Liver (tissue), 9 donors: Measurements from ENCODE around the gene NOD1. TPM values are rescaled to one million over a fixed set of nuclear protein-coding genes. Genes with fewer than 3 reads are reported as not detected.

ENCODE experiments used
- DNase-seq: peaks from one replicate; pipeline ENCODE4 v3.0.0-alpha.2; 2017; ENCODE audit warnings: low spot score
- H3K27ac ChIP-seq, 2 donors: one replicate each; pipeline ENCODE4 v1.7.0; 2013; ENCODE audit warnings: inconsistent platforms in 2 of 2, low read length in 2 of 2, control low read depth in 1 of 2, low read depth in 1 of 2, mild to moderate bottlenecking in 1 of 2
- H3K27me3 ChIP-seq, 4 donors: one replicate each; pipeline versions ENCODE4 v1.6.1 to v1.7.0; 2013; ENCODE audit warnings: low read length in 3 of 4, inconsistent platforms in 1 of 4, mild to moderate bottlenecking in 1 of 4, moderate library complexity in 1 of 4; ENCODE audit not compliant: control insufficient read depth in 4 of 4, insufficient read depth in 4 of 4
- H3K36me3 ChIP-seq, 4 donors: one replicate each; pipeline versions ENCODE4 v1.6.1 to v1.7.0; 2013; ENCODE audit warnings: low read length in 3 of 4, mild to moderate bottlenecking in 3 of 4, low read depth in 1 of 4, moderate library complexity in 1 of 4; ENCODE audit not compliant: control insufficient read depth in 4 of 4, insufficient read depth in 3 of 4
- H3K4me1 ChIP-seq, 4 donors: one replicate each; pipeline versions ENCODE4 v1.6.1 to v1.7.0; 2013; ENCODE audit warnings: low read length in 3 of 4, mild to moderate bottlenecking in 3 of 4, moderate library complexity in 1 of 4; ENCODE audit not compliant: control insufficient read depth in 4 of 4, insufficient read depth in 4 of 4
- H3K4me3 ChIP-seq, 3 donors: one replicate each; pipeline versions ENCODE4 v1.6.1 to v1.7.0; 2013; ENCODE audit warnings: low read length in 3 of 3, control low read depth in 1 of 3, low read depth in 1 of 3, mild to moderate bottlenecking in 1 of 3
- H3K9ac ChIP-seq, 2 donors: one replicate each; pipeline ENCODE4 v1.7.0; 2013; ENCODE audit warnings: low read length in 2 of 2, mild to moderate bottlenecking in 2 of 2, moderate library complexity in 2 of 2, control low read depth in 1 of 2, low read depth in 1 of 2
- H3K9me3 ChIP-seq, 4 donors: one replicate each; pipeline versions ENCODE4 v1.6.1 to v1.7.0; 2013; ENCODE audit warnings: low read length in 3 of 4; ENCODE audit not compliant: control insufficient read depth in 4 of 4
- ATF3 ChIP-seq: IDR thresholded peaks from 2 replicates; pipeline ENCODE4 v1.6.1; 2016; ENCODE audit warnings: antibody characterized with exemption
- CTCF ChIP-seq: fragments of 150-350 bp; IDR thresholded peaks from 2 replicates; pipeline ENCODE4 v1.5.1; 2017; ENCODE audit warnings: improper control_type of control experiment, low read depth, low read length; ENCODE audit not compliant: missing input control
- EGR1 ChIP-seq, 2 donors: IDR thresholded peaks; 2 replicates each; pipeline ENCODE4 v1.6.1; 2016 to 2018; ENCODE audit warnings: antibody characterized with exemption in 2 of 2, low read depth in 2 of 2
- FOXA2 ChIP-seq: IDR thresholded peaks from 2 replicates; pipeline ENCODE4 v1.6.1; 2016; ENCODE audit warnings: antibody characterized with exemption
- GABPA ChIP-seq, 2 donors: IDR thresholded peaks in 1 of 2; conservative IDR thresholded peaks in 1 of 2; 2 replicates each; pipeline ENCODE4 v1.6.1; 2016; ENCODE audit warnings: antibody characterized with exemption in 2 of 2, mild to moderate bottlenecking in 1 of 2, moderate library complexity in 1 of 2
- HNF4A ChIP-seq, 2 donors: conservative IDR thresholded peaks; 2 replicates each; pipeline ENCODE4 v1.6.1; 2016; ENCODE audit warnings: antibody characterized with exemption in 2 of 2, mild to moderate bottlenecking in 2 of 2
- HNF4G ChIP-seq: IDR thresholded peaks from 2 replicates; pipeline ENCODE4 v1.6.1; 2016; ENCODE audit warnings: antibody characterized with exemption
- JUND ChIP-seq, 2 donors: IDR thresholded peaks; 2 replicates each; pipeline ENCODE4 v1.6.1; 2016; ENCODE audit warnings: antibody characterized with exemption in 2 of 2
- MAX ChIP-seq: IDR thresholded peaks from 2 replicates; pipeline ENCODE4 v1.6.1; 2016; ENCODE audit warnings: antibody characterized with exemption
- RAD21 ChIP-seq, 2 donors: IDR thresholded peaks; 2 replicates each; pipeline ENCODE4 v1.6.1; 2016; ENCODE audit warnings: antibody characterized with exemption in 2 of 2, mild to moderate bottlenecking in 2 of 2
- RXRA ChIP-seq, 2 donors: IDR thresholded peaks; 2 replicates each; pipeline ENCODE4 v1.6.1; 2017 to 2018; ENCODE audit warnings: antibody characterized with exemption in 2 of 2, mild to moderate bottlenecking in 1 of 2
- SP1 ChIP-seq: IDR thresholded peaks from 2 replicates; pipeline ENCODE4 v1.6.1; 2018; ENCODE audit warnings: antibody characterized with exemption, mild to moderate bottlenecking
- TAF1 ChIP-seq: conservative IDR thresholded peaks from 2 replicates; pipeline ENCODE4 v1.6.1; 2016; ENCODE audit warnings: antibody characterized with exemption, mild to moderate bottlenecking
- ZBTB33 ChIP-seq: IDR thresholded peaks from 2 replicates; pipeline ENCODE4 v1.6.1; 2016; ENCODE audit warnings: antibody characterized with exemption
- WGBS: extraction: QIAGEN DNeasy Blood & Tissue Kit; methylation state at CpG from one replicate; pipeline ENCODE4 v1.1.7; 2013; 5-methylcytosine and 5-hydroxymethylcytosine counted together
- polyA plus RNA-seq, 2 donors: library from polyadenylated mRNA; stranded (reverse) in 1 of 2; unstranded in 1 of 2; fragments of 200-250 nt in 1 of 2; fragments of >200 nt in 1 of 2; fragmentation: Nextera tagmentation in 1 of 2; extraction: Ambion mirVana in 1 of 2; gene quantifications; one replicate each; pipeline versions ENCODE4 v1.2.1 to v1.2.3, GENCODE V29; 2013 to 2015
- total RNA-seq, 2 donors: library from RNA; depleted of rRNA; stranded (reverse); fragments of >200 nt; gene quantifications; one replicate each; pipeline ENCODE4 v1.2.3, GENCODE V29; 2014
- donor health status: healthy.
- donor health status: healthy.
- donor health status: healthy.
- donor health status: healthy.
- donor health status: healthy.

Gene NOD1
- total and polyA plus RNA-seq, 4 donors, result 1.7 to 3.5 (median 2.0) TPM

- TF ChIP-seq CTCF, result no peak
Observed at GRCh38 chr7:30469303-30469702, 9.3 kb downstream of the NOD1 start (continued).

GRCh38 chr7:30468791-30469190 is 9.8 kb downstream of the NOD1 start:
- peaks cover 0 to 5% (median 3%) of the 10 kb centered on the region in 4 donors for H3K4me1 ChIP-seq
- DNase-seq, result no peak

GRCh38 chr7:30468041-30468440 is 10.5 kb downstream of the NOD1 start:
- 74% methylated on average over 2 of the region's 2 CpGs for WGBS
- TF ChIP-seq RAD21 (IDR thresholded peaks at IDR 0.05) (no peak), GABPA (IDR thresholded peaks at IDR 0.05 in 1 of 2, conservative IDR thresholded peaks at IDR 0.05 in 1 of 2) (no peak), EGR1 (IDR thresholded peaks at IDR 0.05; ENCODE audit: low read depth in 2 of 2) (no peak), SP1 (no peak), FOXA2 (no peak), MAX (no peak), HNF4A (conservative IDR thresholded peaks at IDR 0.05) (no peak), CTCF (no peak), HNF4G (no peak), ZBTB33 (no peak), RXRA (IDR thresholded peaks at IDR 0.05) (no peak), TAF1 (no peak), ATF3 (no peak)

More at GRCh38 chr7:30468791-30469190, 9.8 kb downstream of the NOD1 start:
- H3K27ac ChIP-seq, result peak overlapping the region; percentile 35 to 62
- TF ChIP-seq JUND (IDR thresholded peaks at IDR 0.05) (no peak), HNF4A (conservative IDR thresholded peaks at IDR 0.05) (no peak), EGR1 (IDR thresholded peaks at IDR 0.05; ENCODE audit: low read depth in 2 of 2) (no peak), MAX (no peak), SP1 (no peak)
- no peaks in the 10 kb centered on the region for H3K27me3 ChIP-seq
- no peak overlapping the region for H3K4me3 ChIP-seq
- no peaks in the 10 kb centered on the region for H3K9me3 ChIP-seq
- H3K36me3 ChIP-seq, result no peaks in the 10 kb centered on the region
- H3K9ac ChIP-seq, result no peak overlapping the region
- 73% methylated on average over 4 of the region's 4 CpGs for WGBS

More at GRCh38 chr7:30468041-30468440, 10.5 kb downstream of the NOD1 start:
- H3K36me3 ChIP-seq, result no peaks in the 10 kb centered on the region
- no peak overlapping the region for H3K4me3 ChIP-seq
- H3K27me3 ChIP-seq, result no peaks in the 10 kb centered on the region
- no peak for DNase-seq
- H3K27ac ChIP-seq, result peak overlapping the region; percentile 35 to 62
- peaks cover 0 to 5% (median 3%) of the 10 kb centered on the region in 4 donors for H3K4me1 ChIP-seq
- H3K9me3 ChIP-seq, result no peaks in the 10 kb centered on the region
- no peak overlapping the region for H3K9ac ChIP-seq
